ENCODE data around the gene LRRC14B.

Gene LRRC14B

GRCh38 chr5:199197-199949, 8.1 kb downstream of the LRRC14B start:
- DNase-seq (ENCODE audit: low read depth) = no peak
- no peak for TF ChIP-seq CTCF (IDR thresholded peaks at IDR 0.05; ENCODE audit: control insufficient read depth, insufficient read depth, low read depth, low read length, missing control alignments)
- no peak overlapping the region for H3K4me3 ChIP-seq (ENCODE audit: control insufficient read depth, low read depth, low read length)

- H3K4me3 ChIP-seq (ENCODE audit: control insufficient read depth, low read depth, low read length) = no peak overlapping the region
- DNase-seq (ENCODE audit: low read depth) = no peak
- no peak for TF ChIP-seq CTCF (IDR thresholded peaks at IDR 0.05; ENCODE audit: control insufficient read depth, insufficient read depth, low read depth, low read length, missing control alignments)
These were observed 8.8 kb downstream of the LRRC14B start for GRCh38 chr5:199950-200645.

GRCh38 chr5:200985-201384, 9.7 kb downstream of the LRRC14B start:
- no peak for TF ChIP-seq CTCF (IDR thresholded peaks at IDR 0.05; ENCODE audit: control insufficient read depth, insufficient read depth, low read depth, low read length, missing control alignments)
- H3K4me3 ChIP-seq (ENCODE audit: control insufficient read depth, low read depth, low read length) = no peak overlapping the region
- no peak for DNase-seq (ENCODE audit: low read depth)

- no peak for DNase-seq (ENCODE audit: low read depth)
- no peak overlapping the region for H3K4me3 ChIP-seq (ENCODE audit: control insufficient read depth, low read depth, low read length)
- TF ChIP-seq CTCF (IDR thresholded peaks at IDR 0.05; ENCODE audit: control insufficient read depth, insufficient read depth, low read depth, low read length, missing control alignments) = no peak
These were observed 10.4 kb downstream of the LRRC14B start for GRCh38 chr5:201672-202071.

- DNase-seq (ENCODE audit: low read depth) = no peak
- no peak for TF ChIP-seq CTCF (IDR thresholded peaks at IDR 0.05; ENCODE audit: control insufficient read depth, insufficient read depth, low read depth, low read length, missing control alignments)
- no peak overlapping the region for H3K4me3 ChIP-seq (ENCODE audit: control insufficient read depth, low read depth, low read length)
These were observed 12.1 kb downstream of the LRRC14B start for GRCh38 chr5:203246-203930.

- no peak for DNase-seq (ENCODE audit: low read depth)
- TF ChIP-seq CTCF (IDR thresholded peaks at IDR 0.05; ENCODE audit: control insufficient read depth, insufficient read depth, low read depth, low read length, missing control alignments) = no peak
- H3K4me3 ChIP-seq (ENCODE audit: control insufficient read depth, low read depth, low read length) = no peak overlapping the region
These were observed 12.7 kb downstream of the LRRC14B start for GRCh38 chr5:204001-204400.
